GM12878 (cell line): ENCODE data around the gene FAM193B. TPM values are rescaled to one million over a fixed set of nuclear protein-coding genes. Genes with fewer than 3 reads are reported as not detected.

Source experiments
- ATAC-seq: fragments of 200-7000 bp; cut with Tn5 transposase; 3 replicates; pipeline ENCODE4 v1.9.1; 2020; ENCODE audit warnings: mild to moderate bottlenecking, moderate library complexity
- BruUV-seq: library from RNA; stranded (reverse); fragments of 400-500 nt; replicated peaks from 2 replicates; lab custom pipeline; 2021; lab: Mats Ljungman, UMichigan
- CTCF ChIA-PET: fragments of 300-600 bp; sonication (Branson Sonifier 250); formaldehyde crosslinking; extraction: SDS; loops from one replicate; lab custom pipeline; 2021; ENCODE audit warnings: inconsistent platforms; lab: Yijun Ruan, JAX
- POLR2A ChIA-PET: fragments of 350-600 bp; formaldehyde crosslinking; extraction: SDS; loops from one replicate; lab custom pipeline; 2021; ENCODE audit warnings: inconsistent platforms; lab: Charles Lee
- RAD21 ChIA-PET: fragments of 300-600 bp; sonication (Branson Sonifier 250); formaldehyde crosslinking; loops from one replicate; lab custom pipeline; 2023; ENCODE audit warnings: antibody characterized with exemption; ENCODE audit not compliant: unreplicated experiment; lab: Charles Lee
- SMC1A ChIA-PET: fragments of 300-600 bp; sonication (Branson Sonifier 250); formaldehyde crosslinking; loops from one replicate; lab custom pipeline; 2023; ENCODE audit not compliant: unreplicated experiment, uncharacterized antibody; lab: Charles Lee
- DNase-seq: peaks from one replicate; pipeline ENCODE4 v3.0.0-alpha.2; 2011; ENCODE audit warnings: low read depth, low spot score
- FAIRE-seq: peaks from 3 replicates; lab custom pipeline; 2011; peaks lifted over from hg19 to GRCh38; lab: Jason Lieb, UNC
- H2AFZ ChIP-seq: 2 replicates; pipeline ENCODE4 v1.6.0; 2011; ENCODE audit warnings: low read depth, low read length, control low read depth; ENCODE audit not compliant: control insufficient read depth
- H3K27ac ChIP-seq: 2 replicates; pipeline ENCODE4 v1.5.1; 2011; ENCODE audit warnings: control low read depth; ENCODE audit not compliant: control insufficient read depth, insufficient read depth
- H3K27me3 ChIP-seq, 2 experiments: replicated peaks in 1 of 2; 2 replicates each; pipeline versions ENCODE4 v1.6.0 to v1.6.1; 2011; ENCODE audit warnings: low read length in 1 of 2; ENCODE audit not compliant: control insufficient read depth in 2 of 2, insufficient read depth in 2 of 2
- H3K36me3 ChIP-seq, 2 experiments: 2 replicates each; pipeline ENCODE4 v1.5.1; 2011; ENCODE audit warnings: low read length in 1 of 2; ENCODE audit not compliant: control insufficient read depth in 2 of 2, insufficient read depth in 2 of 2
- H3K4me1 ChIP-seq: 2 replicates; pipeline ENCODE4 v1.6.1; 2011; ENCODE audit warnings: mild to moderate bottlenecking, low read length, moderate library complexity, mixed read lengths; ENCODE audit not compliant: control insufficient read depth, insufficient read depth
- H3K4me2 ChIP-seq: 2 replicates; pipeline ENCODE4 v1.6.0; 2011; ENCODE audit warnings: control low read depth; ENCODE audit not compliant: control insufficient read depth, insufficient read depth
- H3K4me3 ChIP-seq: fragments of 200-600 bp; sonication (generic); 2 replicates; pipeline ENCODE4 v1.5.1; 2016
- H3K79me2 ChIP-seq: 2 replicates; pipeline ENCODE4 v1.6.0; 2011; ENCODE audit warnings: low read length; ENCODE audit not compliant: control insufficient read depth, insufficient read depth
- H3K9ac ChIP-seq: 2 replicates; pipeline ENCODE4 v1.8.0; 2011; ENCODE audit warnings: low read length, control low read depth, mixed read lengths; ENCODE audit not compliant: control insufficient read depth, insufficient read depth
- H3K9me3 ChIP-seq: replicated peaks from 3 replicates; pipeline ENCODE4 v1.5.1; 2011; ENCODE audit warnings: mild to moderate bottlenecking, low read length; ENCODE audit not compliant: control insufficient read depth, insufficient read depth
- H4K20me1 ChIP-seq: 2 replicates; pipeline ENCODE4 v1.6.0; 2011; ENCODE audit not compliant: control insufficient read depth, insufficient read depth
- CBX3 ChIP-seq: fragments of 200-600 bp; sonication (generic); IDR thresholded peaks from 2 replicates; pipeline ENCODE4 v1.6.1; 2016; ENCODE audit warnings: low read depth, borderline replicate concordance
- CHD4 ChIP-seq: fragments of 200-600 bp; sonication (generic); IDR thresholded peaks from 2 replicates; pipeline ENCODE4 v1.6.1; 2016; ENCODE audit warnings: mild to moderate bottlenecking
- MEF2B ChIP-seq: fragments of 450-650 bp; IDR thresholded peaks from 2 replicates; pipeline ENCODE4 v1.6.1; 2018; ENCODE audit warnings: mild to moderate bottlenecking, moderate library complexity; ENCODE audit not compliant: partially characterized antibody, poor library complexity, severe bottlenecking
- NFYB ChIP-seq: IDR thresholded peaks from 2 replicates; pipeline ENCODE4 v1.6.1; 2011; ENCODE audit warnings: low read depth, mild to moderate bottlenecking, low read length, improper control_type of control experiment, moderate library complexity; ENCODE audit not compliant: insufficient read depth
- PAX8 ChIP-seq: fragments of 450-650 bp; IDR thresholded peaks from 2 replicates; pipeline ENCODE4 v1.6.1; 2017; ENCODE audit warnings: mild to moderate bottlenecking, moderate library complexity
- TBL1XR1 ChIP-seq: IDR thresholded peaks from 2 replicates; pipeline ENCODE4 v1.6.1; 2012; ENCODE audit warnings: low read depth, low read length, improper control_type of control experiment
- YY1 ChIP-seq: IDR thresholded peaks from 2 replicates; pipeline ENCODE4 v1.6.1; 2011; ENCODE audit warnings: low read depth, mild to moderate bottlenecking, low read length
- ZNF622 ChIP-seq: fragments of 450-650 bp; IDR thresholded peaks from 2 replicates; pipeline ENCODE4 v1.6.1; 2017; ENCODE audit warnings: mild to moderate bottlenecking, inconsistent platforms
- WGBS: methylation state at CpG from one replicate; pipeline ENCODE4 v1.1.6; 2016; ENCODE audit warnings: low lambda C conversion rate; ENCODE audit not compliant: insufficient replicate concordance, insufficient coverage; ENCODE audit errors: missing lambda C conversion rate; 5-methylcytosine and 5-hydroxymethylcytosine counted together
- in situ Hi-C: fragments of 300-500 bp; cut with MboI; formaldehyde crosslinking; loops from 9 replicates; pipeline ENCODE4 v1.14.3; 2018; ENCODE audit warnings: mixed read lengths
- intact Hi-C: fragments of 100-400 bp; cut with micrococcal nuclease; formaldehyde crosslinking; loops from one replicate; pipeline ENCODE4 v1.14.2; 2022; ENCODE audit not compliant: unreplicated experiment
- polyA plus RNA-seq, 11 experiments: library from polyadenylated mRNA; depleted of rRNA in 4 of 11; unstranded in 6 of 11; stranded (reverse) in 5 of 11; fragments of >200 nt; fragmentation: Nextera tagmentation in 4 of 11; fragmentation: Illumina TruSeq in 1 of 11; extraction: Ambion mirVana in 4 of 11; extraction: Trizol in 1 of 11; gene quantifications; 1 replicate in 1 of 11; 2 replicates in 10 of 11; pipeline versions ENCODE4 v1.2.1 to v1.2.3, GENCODE V29; 2011 to 2016; ENCODE audit warnings: inconsistent platforms in 2 of 11, missing spikeins in 2 of 11, low read depth in 1 of 11
- total RNA-seq, 4 experiments: library from RNA; depleted of rRNA in 3 of 4; stranded (reverse); fragments of >200 nt in 3 of 4; fragmentation: Illumina TruSeq in 1 of 4; extraction: Trizol in 1 of 4; gene quantifications; 2 replicates each; pipeline versions ENCODE4 v1.2.1 to v1.2.3, GENCODE V29; 2013 to 2021
- TF ChIP-seq, protein P1 (sequence below): IDR thresholded peaks from 2 replicates; pipeline ENCODE4 v1.6.1; 2011; ENCODE audit warnings: borderline replicate concordance, low read depth, mild to moderate bottlenecking, moderate library complexity, low read length; ENCODE audit not compliant: insufficient read depth, poor library complexity, severe bottlenecking
- TF ChIP-seq, protein P2 (sequence below): IDR thresholded peaks from 2 replicates; pipeline ENCODE4 v1.6.1; 2012; ENCODE audit warnings: low read length, inconsistent platforms
- TF ChIP-seq, protein P3 (sequence below): IDR thresholded peaks from 2 replicates; pipeline ENCODE4 v1.6.1; 2011; ENCODE audit warnings: low read depth, low read length, improper control_type of control experiment, borderline replicate concordance
- TF ChIP-seq, protein P4 (sequence below): fragments of 450-650 bp; IDR thresholded peaks from 2 replicates; pipeline ENCODE4 v1.6.1; 2018; ENCODE audit warnings: borderline replicate concordance, mild to moderate bottlenecking; ENCODE audit not compliant: partially characterized antibody

The FAM193B gene
- total and polyA plus RNA-seq, 10 of the 15 experiments (the other 5 are each of a cell fraction or from before 2014, with no cell fraction given): 3.3 to 47.0 (median 25.1) TPM

- TF ChIP-seq, protein P1, sequence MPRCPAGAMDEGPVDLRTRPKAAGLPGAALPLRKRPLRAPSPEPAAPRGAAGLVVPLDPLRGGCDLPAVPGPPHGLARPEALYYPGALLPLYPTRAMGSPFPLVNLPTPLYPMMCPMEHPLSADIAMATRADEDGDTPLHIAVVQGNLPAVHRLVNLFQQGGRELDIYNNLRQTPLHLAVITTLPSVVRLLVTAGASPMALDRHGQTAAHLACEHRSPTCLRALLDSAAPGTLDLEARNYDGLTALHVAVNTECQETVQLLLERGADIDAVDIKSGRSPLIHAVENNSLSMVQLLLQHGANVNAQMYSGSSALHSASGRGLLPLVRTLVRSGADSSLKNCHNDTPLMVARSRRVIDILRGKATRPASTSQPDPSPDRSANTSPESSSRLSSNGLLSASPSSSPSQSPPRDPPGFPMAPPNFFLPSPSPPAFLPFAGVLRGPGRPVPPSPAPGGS: no peak
- TF ChIP-seq, all 136 proteins: peak for 13
These were observed 81.6 kb downstream of the FAM193B start (continued) for GRCh38 chr5:177472460-177473442.

GRCh38 chr5:177471610-177472356, 82.6 kb downstream of the FAM193B start:
- no TSS peak for BruUV-seq
- ChIA-PET RAD21 (interaction anchor here (0.9 to 2.0 kb wide), 5 partner anchors 16 to 81 kb away, joined by 3 to 7 read pairs (median 5); partner anchors contain the start of gene PDLIM7), CTCF (interaction anchor here (0.9 to 2.4 kb wide), 7 partner anchors 12 to 81 kb away, joined by 3 to 13 read pairs (median 3); no protein-coding TSS in a partner anchor), SMC1A (interaction anchor here (0.8 to 1.2 kb wide), 2 partner anchors 26 to 30 kb away, joined by 3 read pairs; partner anchors contain the start of gene PDLIM7), POLR2A (interaction anchor here (0.6 to 1.6 kb wide), 6 partner anchors 9 to 37 kb away, joined by 3 to 6 read pairs (median 3); partner anchors contain the start of gene DOK3)
- no peaks in the 10 kb centered on the region for H3K9me3 ChIP-seq
- peak overlapping the region; percentile 46 for H3K4me3 ChIP-seq
- no peak for FAIRE-seq
- H3K4me1 ChIP-seq: peaks cover 12% of the 10 kb centered on the region
- no peaks in the 10 kb centered on the region for H4K20me1 ChIP-seq
- in situ Hi-C loops: no loop called here
- no peak overlapping the region for H3K27ac ChIP-seq
- peak overlapping the region; percentile 61 for H3K9ac ChIP-seq
- H3K36me3 ChIP-seq: no peaks in the 10 kb centered on the region
- no peak for DNase-seq
- no peak overlapping the region for H2AFZ ChIP-seq
- no peak for ATAC-seq
- intact Hi-C loops: no loop called here
- 86% methylated on average over 11 of the region's 14 CpGs for WGBS
- H3K27me3 ChIP-seq: no peaks in the 10 kb centered on the region
- peaks cover 4% of the 10 kb centered on the region; the same call in 1 of the 2 replicates for H3K79me2 ChIP-seq
- peak overlapping the region; percentile 89 for H3K4me2 ChIP-seq
- TF ChIP-seq MEF2B (no peak), NFYB (no peak), PAX8 (no peak), CHD4 (no peak), TBL1XR1 (no peak), CBX3 (no peak), YY1 (no peak), ZNF622 (no peak)
- TF ChIP-seq, protein P2, sequence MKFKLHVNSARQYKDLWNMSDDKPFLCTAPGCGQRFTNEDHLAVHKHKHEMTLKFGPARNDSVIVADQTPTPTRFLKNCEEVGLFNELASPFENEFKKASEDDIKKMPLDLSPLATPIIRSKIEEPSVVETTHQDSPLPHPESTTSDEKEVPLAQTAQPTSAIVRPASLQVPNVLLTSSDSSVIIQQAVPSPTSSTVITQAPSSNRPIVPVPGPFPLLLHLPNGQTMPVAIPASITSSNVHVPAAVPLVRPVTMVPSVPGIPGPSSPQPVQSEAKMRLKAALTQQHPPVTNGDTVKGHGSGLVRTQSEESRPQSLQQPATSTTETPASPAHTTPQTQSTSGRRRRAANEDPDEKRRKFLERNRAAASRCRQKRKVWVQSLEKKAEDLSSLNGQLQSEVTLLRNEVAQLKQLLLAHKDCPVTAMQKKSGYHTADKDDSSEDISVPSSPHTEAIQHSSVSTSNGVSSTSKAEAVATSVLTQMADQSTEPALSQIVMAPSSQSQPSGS: no peak
- TF ChIP-seq, protein P3, sequence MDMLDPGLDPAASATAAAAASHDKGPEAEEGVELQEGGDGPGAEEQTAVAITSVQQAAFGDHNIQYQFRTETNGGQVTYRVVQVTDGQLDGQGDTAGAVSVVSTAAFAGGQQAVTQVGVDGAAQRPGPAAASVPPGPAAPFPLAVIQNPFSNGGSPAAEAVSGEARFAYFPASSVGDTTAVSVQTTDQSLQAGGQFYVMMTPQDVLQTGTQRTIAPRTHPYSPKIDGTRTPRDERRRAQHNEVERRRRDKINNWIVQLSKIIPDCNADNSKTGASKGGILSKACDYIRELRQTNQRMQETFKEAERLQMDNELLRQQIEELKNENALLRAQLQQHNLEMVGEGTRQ: no peak
- TF ChIP-seq, protein P4, sequence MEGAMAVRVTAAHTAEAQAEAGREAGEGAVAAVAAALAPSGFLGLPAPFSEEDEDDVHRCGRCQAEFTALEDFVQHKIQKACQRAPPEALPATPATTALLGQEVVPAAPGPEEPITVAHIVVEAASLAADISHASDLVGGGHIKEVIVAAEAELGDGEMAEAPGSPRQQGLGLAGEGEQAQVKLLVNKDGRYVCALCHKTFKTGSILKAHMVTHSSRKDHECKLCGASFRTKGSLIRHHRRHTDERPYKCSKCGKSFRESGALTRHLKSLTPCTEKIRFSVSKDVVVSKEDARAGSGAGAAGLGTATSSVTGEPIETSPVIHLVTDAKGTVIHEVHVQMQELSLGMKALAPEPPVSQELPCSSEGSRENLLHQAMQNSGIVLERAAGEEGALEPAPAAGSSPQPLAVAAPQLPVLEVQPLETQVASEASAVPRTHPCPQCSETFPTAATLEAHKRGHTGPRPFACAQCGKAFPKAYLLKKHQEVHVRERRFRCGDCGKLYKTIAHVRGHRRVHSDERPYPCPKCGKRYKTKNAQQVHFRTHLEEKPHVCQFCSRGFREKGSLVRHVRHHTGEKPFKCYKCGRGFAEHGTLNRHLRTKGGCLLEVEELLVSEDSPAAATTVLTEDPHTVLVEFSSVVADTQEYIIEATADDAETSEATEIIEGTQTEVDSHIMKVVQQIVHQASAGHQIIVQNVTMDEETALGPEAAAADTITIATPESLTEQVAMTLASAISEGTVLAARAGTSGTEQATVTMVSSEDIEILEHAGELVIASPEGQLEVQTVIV: no peak
